HL-60 (cell line): ENCODE measurements around the gene LIFR.

Experiments
- DNase-seq, 2 experiments: peaks; one replicate each; pipeline ENCODE4 v3.0.0-alpha.2; 2010 to 2020; ENCODE audit warnings: low read depth in 1 of 2, low spot score in 1 of 2
- H3K27ac ChIP-seq: fragments of 250-450 bp; sonication (Bioruptor Pico); replicated peaks from 2 replicates; pipeline ENCODE4 v1.5.1; 2020; ENCODE audit warnings: mild to moderate bottlenecking, moderate library complexity
- H3K27me3 ChIP-seq: fragments of 250-450 bp; sonication (Bioruptor Pico); 2 replicates; pipeline ENCODE4 v1.5.1; 2021; ENCODE audit warnings: mild to moderate bottlenecking, moderate library complexity; ENCODE audit not compliant: insufficient read depth, poor library complexity, severe bottlenecking
- H3K4me3 ChIP-seq: replicated peaks from 2 replicates; pipeline ENCODE4 v1.5.1; 2011; ENCODE audit warnings: mild to moderate bottlenecking, control low read depth, low read length; ENCODE audit not compliant: insufficient read depth
- GABPA ChIP-seq: IDR thresholded peaks from 2 replicates; pipeline ENCODE4 v1.6.1; 2012; ENCODE audit warnings: low read depth
- POLR2AphosphoS5 ChIP-seq: IDR thresholded peaks from 2 replicates; pipeline ENCODE4 v1.6.1; 2012; ENCODE audit warnings: low read depth
- SPI1 ChIP-seq: IDR thresholded peaks from 2 replicates; pipeline ENCODE4 v1.6.1; 2012; ENCODE audit warnings: low read depth, mild to moderate bottlenecking, borderline replicate concordance
- TF ChIP-seq, protein P1 (sequence below): IDR thresholded peaks from 2 replicates; pipeline ENCODE4 v1.6.1; 2012; ENCODE audit warnings: low read depth; ENCODE audit not compliant: insufficient replicate concordance
- TF ChIP-seq, protein P2 (sequence below): IDR thresholded peaks from one replicate; pipeline ENCODE4 v1.5.1; 2011; ENCODE audit warnings: low read length, control low read depth, inconsistent platforms; ENCODE audit not compliant: insufficient read depth

LIFR gene

DNA sequence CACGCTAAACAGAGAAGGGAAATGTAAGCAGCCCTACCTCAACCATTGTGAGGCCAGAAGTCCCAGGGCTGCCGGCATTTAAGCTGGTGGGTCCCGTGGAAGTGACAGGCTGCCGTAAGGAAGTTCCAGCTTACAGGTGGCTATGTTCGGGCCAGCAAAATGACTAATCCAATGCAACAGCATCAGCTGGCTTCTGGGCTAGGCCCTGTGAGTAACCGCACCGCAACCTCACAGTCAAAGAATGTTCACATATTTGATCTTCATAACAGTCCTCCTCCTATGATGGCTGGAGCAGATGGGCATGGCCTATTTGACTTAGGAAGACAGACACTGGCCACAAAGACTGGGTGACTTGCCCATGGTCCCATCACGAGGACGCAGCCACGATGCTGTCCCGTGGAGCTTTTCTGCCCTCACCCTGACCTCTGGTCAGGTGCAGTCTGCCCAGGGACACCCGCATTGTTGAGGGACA lies 88.2 kb downstream of the LIFR start:
- no peak overlapping the region for H3K4me3 ChIP-seq
- no peak for DNase-seq
- H3K27me3 ChIP-seq = no peaks in the 10 kb centered on the region
- H3K27ac ChIP-seq = no peak overlapping the region
- TF ChIP-seq POLR2AphosphoS5 (no peak), GABPA (no peak), SPI1 (no peak)
- TF ChIP-seq, protein P1, sequence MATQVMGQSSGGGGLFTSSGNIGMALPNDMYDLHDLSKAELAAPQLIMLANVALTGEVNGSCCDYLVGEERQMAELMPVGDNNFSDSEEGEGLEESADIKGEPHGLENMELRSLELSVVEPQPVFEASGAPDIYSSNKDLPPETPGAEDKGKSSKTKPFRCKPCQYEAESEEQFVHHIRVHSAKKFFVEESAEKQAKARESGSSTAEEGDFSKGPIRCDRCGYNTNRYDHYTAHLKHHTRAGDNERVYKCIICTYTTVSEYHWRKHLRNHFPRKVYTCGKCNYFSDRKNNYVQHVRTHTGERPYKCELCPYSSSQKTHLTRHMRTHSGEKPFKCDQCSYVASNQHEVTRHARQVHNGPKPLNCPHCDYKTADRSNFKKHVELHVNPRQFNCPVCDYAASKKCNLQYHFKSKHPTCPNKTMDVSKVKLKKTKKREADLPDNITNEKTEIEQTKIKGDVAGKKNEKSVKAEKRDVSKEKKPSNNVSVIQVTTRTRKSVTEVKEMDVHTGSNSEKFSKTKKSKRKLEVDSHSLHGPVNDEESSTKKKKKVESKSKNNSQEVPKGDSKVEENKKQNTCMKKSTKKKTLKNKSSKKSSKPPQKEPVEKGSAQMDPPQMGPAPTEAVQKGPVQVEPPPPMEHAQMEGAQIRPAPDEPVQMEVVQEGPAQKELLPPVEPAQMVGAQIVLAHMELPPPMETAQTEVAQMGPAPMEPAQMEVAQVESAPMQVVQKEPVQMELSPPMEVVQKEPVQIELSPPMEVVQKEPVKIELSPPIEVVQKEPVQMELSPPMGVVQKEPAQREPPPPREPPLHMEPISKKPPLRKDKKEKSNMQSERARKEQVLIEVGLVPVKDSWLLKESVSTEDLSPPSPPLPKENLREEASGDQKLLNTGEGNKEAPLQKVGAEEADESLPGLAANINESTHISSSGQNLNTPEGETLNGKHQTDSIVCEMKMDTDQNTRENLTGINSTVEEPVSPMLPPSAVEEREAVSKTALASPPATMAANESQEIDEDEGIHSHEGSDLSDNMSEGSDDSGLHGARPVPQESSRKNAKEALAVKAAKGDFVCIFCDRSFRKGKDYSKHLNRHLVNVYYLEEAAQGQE = no peak
- TF ChIP-seq, protein P2, sequence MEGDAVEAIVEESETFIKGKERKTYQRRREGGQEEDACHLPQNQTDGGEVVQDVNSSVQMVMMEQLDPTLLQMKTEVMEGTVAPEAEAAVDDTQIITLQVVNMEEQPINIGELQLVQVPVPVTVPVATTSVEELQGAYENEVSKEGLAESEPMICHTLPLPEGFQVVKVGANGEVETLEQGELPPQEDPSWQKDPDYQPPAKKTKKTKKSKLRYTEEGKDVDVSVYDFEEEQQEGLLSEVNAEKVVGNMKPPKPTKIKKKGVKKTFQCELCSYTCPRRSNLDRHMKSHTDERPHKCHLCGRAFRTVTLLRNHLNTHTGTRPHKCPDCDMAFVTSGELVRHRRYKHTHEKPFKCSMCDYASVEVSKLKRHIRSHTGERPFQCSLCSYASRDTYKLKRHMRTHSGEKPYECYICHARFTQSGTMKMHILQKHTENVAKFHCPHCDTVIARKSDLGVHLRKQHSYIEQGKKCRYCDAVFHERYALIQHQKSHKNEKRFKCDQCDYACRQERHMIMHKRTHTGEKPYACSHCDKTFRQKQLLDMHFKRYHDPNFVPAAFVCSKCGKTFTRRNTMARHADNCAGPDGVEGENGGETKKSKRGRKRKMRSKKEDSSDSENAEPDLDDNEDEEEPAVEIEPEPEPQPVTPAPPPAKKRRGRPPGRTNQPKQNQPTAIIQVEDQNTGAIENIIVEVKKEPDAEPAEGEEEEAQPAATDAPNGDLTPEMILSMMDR = no peak

DNA sequence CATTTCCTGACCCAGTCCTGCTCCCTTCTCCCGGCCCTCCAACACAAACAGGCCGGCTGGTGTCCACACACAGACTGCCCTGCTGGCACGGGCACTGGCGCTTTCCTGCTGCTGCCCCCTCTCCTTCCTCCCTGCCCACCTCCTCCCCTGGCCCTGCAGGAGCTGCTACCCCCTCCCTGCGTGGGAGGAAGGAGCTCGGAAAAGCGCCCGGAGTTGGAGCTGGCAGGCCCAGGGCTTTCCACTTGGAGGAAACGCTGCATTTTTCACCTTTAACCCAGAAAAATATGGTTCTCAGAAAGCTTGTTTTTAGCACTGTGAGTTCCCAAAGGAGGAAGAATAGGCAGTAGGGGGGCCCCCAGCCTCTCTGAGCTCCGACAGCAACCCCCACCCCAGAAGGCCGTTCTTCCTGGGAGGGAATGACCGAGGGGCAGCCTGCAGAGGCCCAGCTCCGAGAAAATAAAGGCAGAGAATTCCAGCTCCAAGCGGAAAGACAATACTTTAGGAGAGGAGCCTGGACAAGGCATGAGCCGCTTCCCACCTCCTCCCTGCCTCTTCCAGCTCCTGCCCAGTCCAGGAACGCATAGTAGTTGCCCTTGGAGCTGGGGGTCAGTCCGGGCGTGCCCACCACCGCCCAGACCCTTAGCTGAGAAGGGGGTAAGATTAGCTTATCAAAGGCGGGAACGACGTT lies 88.9 kb downstream of the LIFR start:
- H3K4me3 ChIP-seq = no peak overlapping the region
- no peak overlapping the region for H3K27ac ChIP-seq
- TF ChIP-seq GABPA (no peak), SPI1 (no peak)
- H3K27me3 ChIP-seq = no peaks in the 10 kb centered on the region
- no peak for DNase-seq

DNA sequence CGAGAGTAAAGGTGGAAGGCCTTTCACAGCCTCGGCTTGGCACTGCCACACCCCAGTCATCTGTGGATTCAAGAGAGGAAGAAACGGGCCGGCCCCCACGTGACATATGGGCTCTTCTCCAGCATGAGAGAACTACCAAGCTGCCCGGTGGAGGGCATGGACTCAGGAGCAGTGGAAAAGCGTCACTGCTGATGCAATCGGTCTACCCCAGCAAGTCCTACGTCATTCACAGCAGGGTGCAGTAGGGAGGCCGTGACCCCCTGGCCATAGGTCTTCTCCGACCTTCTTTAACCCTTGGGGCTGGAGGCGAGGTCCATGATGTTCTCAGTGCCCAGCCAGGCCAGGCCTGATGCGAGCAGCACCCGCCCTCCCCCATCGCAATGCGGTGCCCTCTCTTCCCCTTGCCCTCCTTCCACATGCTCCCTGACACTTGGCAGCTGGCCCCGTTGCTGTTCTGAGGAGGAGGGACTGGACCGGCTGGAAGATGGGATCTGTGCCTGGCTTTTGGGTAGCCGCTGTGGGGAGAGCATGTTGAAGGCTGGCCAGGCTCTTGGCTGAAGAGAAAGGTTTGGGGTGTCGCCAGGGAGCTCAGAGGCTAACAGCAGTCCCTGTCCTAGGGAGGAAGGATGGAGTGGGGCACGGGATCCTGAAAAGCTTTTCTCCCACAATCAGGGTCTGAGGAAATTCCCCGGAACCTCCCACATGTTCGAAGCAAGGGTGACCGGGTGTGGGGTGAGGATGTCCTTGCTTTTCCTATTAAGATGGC lies 89.8 kb downstream of the LIFR start:
- H3K27me3 ChIP-seq = no peaks in the 10 kb centered on the region

More for the DNA sequence above, 89.8 kb downstream of the LIFR start:
- no peak overlapping the region for H3K4me3 ChIP-seq
- no peak for DNase-seq
- TF ChIP-seq, protein P1 = no peak
- no peak for TF ChIP-seq POLR2AphosphoS5
- TF ChIP-seq GABPA = no peak
- TF ChIP-seq, protein P2 = no peak
- TF ChIP-seq SPI1 = no peak
- no peak overlapping the region for H3K27ac ChIP-seq
